ENCODE measurements around the gene CAPN9. TPM values are rescaled to one million over a fixed set of nuclear protein-coding genes. Genes with fewer than 3 reads are reported as not detected.

Gene CAPN9
- polyA plus RNA-seq, 1 donor (not counting 4 experiments of a cell fraction or from before 2014, with no cell fraction given) = not detected

DNA sequence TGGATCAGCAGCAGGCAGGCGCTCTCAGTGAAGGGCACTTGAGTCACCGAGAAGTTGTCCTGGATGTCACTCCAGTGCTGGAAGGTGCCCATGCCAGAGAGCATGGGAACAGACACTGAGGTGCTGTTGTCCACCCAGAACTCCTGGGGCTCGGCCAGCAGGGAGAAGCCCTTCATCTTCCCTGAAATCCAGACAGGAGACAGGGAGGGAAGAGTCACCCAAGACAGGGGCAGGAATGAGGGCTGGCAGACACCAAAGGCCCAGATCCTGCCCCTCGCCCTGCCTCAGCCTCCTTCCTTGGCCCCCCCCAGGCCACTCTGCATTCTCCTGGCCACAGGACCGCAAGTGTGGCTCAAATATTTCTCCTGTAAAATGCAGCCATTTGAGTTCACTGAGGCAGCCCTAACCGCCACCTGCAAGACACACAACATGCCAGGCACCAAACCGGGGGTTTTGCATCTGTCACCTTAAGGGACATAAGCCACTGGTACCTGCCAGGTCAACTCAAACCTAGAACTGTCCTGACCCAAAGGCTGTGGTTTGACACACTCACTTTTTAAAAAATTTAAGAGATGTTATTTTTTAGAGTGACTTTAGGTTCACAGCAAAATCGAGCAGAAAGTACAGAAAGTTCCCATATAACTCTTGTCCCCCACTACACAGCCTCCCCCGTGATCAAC lies 41.0 kb upstream of the CAPN9 start:
- peaks cover 16% of the 10 kb centered on the region for H3K27me3 ChIP-seq (ENCODE audit: control insufficient read depth, extremely low read depth, insufficient read depth, low read length)
- H3K4me3 ChIP-seq (ENCODE audit: control insufficient read depth in 2 of 3, extremely low read depth in 1 of 3, insufficient read depth in 2 of 3, low read depth in 1 of 3, low read length in 3 of 3) = no peak overlapping the region
- dilution Hi-C loops (cut with MboI; ENCODE audit: extremely low pct_ligation_motif_present, low sequenced_read_pairs) = no loop called here
- no peak overlapping the region for H2AFZ ChIP-seq (ENCODE audit: control insufficient read depth, low read length)
- FAIRE-seq = no peak
- H3K4me1 ChIP-seq (ENCODE audit: control insufficient read depth, extremely low read depth, insufficient read depth, low read length) = no peaks in the 10 kb centered on the region
- no peaks in the 10 kb centered on the region for H3K9me1 ChIP-seq (ENCODE audit: control insufficient read depth, extremely low read depth, insufficient read depth, low read length)
- DNase-seq (ENCODE audit: low read depth, low spot score) = no peak
- TF ChIP-seq, protein P1, sequence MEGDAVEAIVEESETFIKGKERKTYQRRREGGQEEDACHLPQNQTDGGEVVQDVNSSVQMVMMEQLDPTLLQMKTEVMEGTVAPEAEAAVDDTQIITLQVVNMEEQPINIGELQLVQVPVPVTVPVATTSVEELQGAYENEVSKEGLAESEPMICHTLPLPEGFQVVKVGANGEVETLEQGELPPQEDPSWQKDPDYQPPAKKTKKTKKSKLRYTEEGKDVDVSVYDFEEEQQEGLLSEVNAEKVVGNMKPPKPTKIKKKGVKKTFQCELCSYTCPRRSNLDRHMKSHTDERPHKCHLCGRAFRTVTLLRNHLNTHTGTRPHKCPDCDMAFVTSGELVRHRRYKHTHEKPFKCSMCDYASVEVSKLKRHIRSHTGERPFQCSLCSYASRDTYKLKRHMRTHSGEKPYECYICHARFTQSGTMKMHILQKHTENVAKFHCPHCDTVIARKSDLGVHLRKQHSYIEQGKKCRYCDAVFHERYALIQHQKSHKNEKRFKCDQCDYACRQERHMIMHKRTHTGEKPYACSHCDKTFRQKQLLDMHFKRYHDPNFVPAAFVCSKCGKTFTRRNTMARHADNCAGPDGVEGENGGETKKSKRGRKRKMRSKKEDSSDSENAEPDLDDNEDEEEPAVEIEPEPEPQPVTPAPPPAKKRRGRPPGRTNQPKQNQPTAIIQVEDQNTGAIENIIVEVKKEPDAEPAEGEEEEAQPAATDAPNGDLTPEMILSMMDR (optimal IDR thresholded peaks at IDR 0.05 in 1 of 3, IDR thresholded peaks at IDR 0.05 in 1 of 3, conservative IDR thresholded peaks at IDR 0.05 in 1 of 3; ENCODE audit: extremely low read depth in 1 of 3, insufficient read depth in 2 of 3, low read length in 3 of 3) = no peak
- TF ChIP-seq EZH2 (IDR thresholded peaks at IDR 0.05; ENCODE audit: low read length) = no peak
- H3K36me3 ChIP-seq (ENCODE audit: control insufficient read depth in 2 of 2, extremely low read depth in 1 of 2, insufficient read depth in 2 of 2, low read length in 2 of 2) = no peaks in the 10 kb centered on the region
- H4K20me1 ChIP-seq (ENCODE audit: control insufficient read depth, extremely low read depth, insufficient read depth, low read length) = no peaks in the 10 kb centered on the region
- no peaks in the 10 kb centered on the region for H3K9me3 ChIP-seq (ENCODE audit: control insufficient read depth, low read depth, low read length)
- H3K9ac ChIP-seq (ENCODE audit: control insufficient read depth, extremely low read depth, insufficient read depth, low read length) = no peak overlapping the region
- H3K4me2 ChIP-seq (ENCODE audit: control insufficient read depth, extremely low read depth, insufficient read depth, low read depth, low read length) = no peak overlapping the region
- no peaks in the 10 kb centered on the region for H3K79me2 ChIP-seq (ENCODE audit: control insufficient read depth, insufficient read depth, low read length)
- H3K27ac ChIP-seq (ENCODE audit: control insufficient read depth, insufficient read depth, low read length) = no peak overlapping the region

DNA sequence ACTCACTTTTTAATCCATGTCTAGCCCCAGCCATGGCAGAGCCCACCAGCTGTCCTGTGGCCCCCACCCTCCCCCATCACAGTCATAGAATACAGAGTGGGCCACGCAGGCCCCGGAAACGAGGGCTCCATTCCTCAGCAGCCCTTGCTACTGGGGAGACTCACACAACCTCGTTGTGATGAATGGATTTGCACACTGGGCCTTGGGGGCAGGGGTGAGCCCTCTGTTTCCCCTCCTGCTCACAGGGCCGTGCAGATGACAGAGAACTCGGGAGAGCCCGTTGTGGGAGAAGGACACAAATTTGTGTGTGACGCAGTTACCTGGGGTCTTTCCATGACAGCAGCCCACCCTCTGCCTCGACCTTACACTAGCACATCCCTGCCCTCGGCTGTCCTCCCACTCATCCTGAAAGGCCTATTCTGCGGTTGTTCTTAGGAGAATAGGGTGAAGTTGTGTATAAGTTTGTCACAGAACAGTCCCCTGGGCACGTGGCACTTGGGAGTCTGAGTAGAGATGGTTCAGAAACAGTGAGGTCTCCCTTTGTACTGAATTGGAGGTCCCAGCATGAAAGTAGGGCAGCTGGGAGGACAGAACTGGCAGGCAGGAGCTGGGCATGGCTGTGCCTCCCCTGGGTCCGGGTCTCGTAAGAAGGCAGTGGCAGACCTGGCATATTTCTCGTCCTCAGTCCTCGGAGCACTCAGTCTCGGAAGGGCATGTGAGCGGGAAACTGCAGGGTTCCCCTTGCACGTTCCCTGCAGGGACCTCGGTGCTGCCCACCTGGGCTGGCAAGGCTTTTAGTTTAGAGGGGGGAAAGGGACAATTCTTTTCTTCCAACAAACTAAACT lies 40.1 kb upstream of the CAPN9 start:
- H3K27me3 ChIP-seq (ENCODE audit: control insufficient read depth, extremely low read depth, insufficient read depth, low read length) = peaks cover 7% of the 10 kb centered on the region
- H3K79me2 ChIP-seq (ENCODE audit: control insufficient read depth, insufficient read depth, low read length) = no peaks in the 10 kb centered on the region
- no peaks in the 10 kb centered on the region for H3K9me3 ChIP-seq (ENCODE audit: control insufficient read depth, low read depth, low read length)
- no peaks in the 10 kb centered on the region for H3K4me1 ChIP-seq (ENCODE audit: control insufficient read depth, extremely low read depth, insufficient read depth, low read length)
- no peak overlapping the region for H3K9ac ChIP-seq (ENCODE audit: control insufficient read depth, extremely low read depth, insufficient read depth, low read length)
- H3K9me1 ChIP-seq (ENCODE audit: control insufficient read depth, extremely low read depth, insufficient read depth, low read length) = no peaks in the 10 kb centered on the region
- H2AFZ ChIP-seq (ENCODE audit: control insufficient read depth, low read length) = no peak overlapping the region
- no peak for FAIRE-seq
- H3K36me3 ChIP-seq (ENCODE audit: control insufficient read depth in 2 of 2, extremely low read depth in 1 of 2, insufficient read depth in 2 of 2, low read length in 2 of 2) = no peaks in the 10 kb centered on the region
- no peak for TF ChIP-seq EZH2 (IDR thresholded peaks at IDR 0.05; ENCODE audit: low read length)
- TF ChIP-seq, protein P1 (optimal IDR thresholded peaks at IDR 0.05 in 1 of 3, IDR thresholded peaks at IDR 0.05 in 1 of 3, conservative IDR thresholded peaks at IDR 0.05 in 1 of 3; ENCODE audit: extremely low read depth in 1 of 3, insufficient read depth in 2 of 3, low read length in 3 of 3) = no peak
- H4K20me1 ChIP-seq (ENCODE audit: control insufficient read depth, extremely low read depth, insufficient read depth, low read length) = no peaks in the 10 kb centered on the region
- no peak overlapping the region for H3K27ac ChIP-seq (ENCODE audit: control insufficient read depth, insufficient read depth, low read length)
- dilution Hi-C loops (cut with MboI; ENCODE audit: extremely low pct_ligation_motif_present, low sequenced_read_pairs) = no loop called here
- H3K4me2 ChIP-seq (ENCODE audit: control insufficient read depth, extremely low read depth, insufficient read depth, low read depth, low read length) = no peak overlapping the region
- no peak overlapping the region for H3K4me3 ChIP-seq (ENCODE audit: control insufficient read depth in 2 of 3, extremely low read depth in 1 of 3, insufficient read depth in 2 of 3, low read depth in 1 of 3, low read length in 3 of 3)
- no peak for DNase-seq (ENCODE audit: low read depth, low spot score)
